Lower leg skin (tissue), 3 donors: ENCODE data around the gene BMAL2.

Source experiments
- POLR2A ChIP-seq, 2 donors: fragments of 450-650 bp; IDR thresholded peaks; one replicate each; pipeline ENCODE4 v1.6.1; 2016 to 2017; ENCODE audit warnings: antibody characterized with exemption in 2 of 2, mild to moderate bottlenecking in 1 of 2, moderate library complexity in 1 of 2
- TF ChIP-seq, protein P1 (sequence below), 3 donors: fragments of 450-650 bp; IDR thresholded peaks; one replicate each; pipeline ENCODE4 v1.5.1; 2016; ENCODE audit warnings: antibody characterized with exemption in 3 of 3, mild to moderate bottlenecking in 3 of 3, moderate library complexity in 2 of 3

DNA sequence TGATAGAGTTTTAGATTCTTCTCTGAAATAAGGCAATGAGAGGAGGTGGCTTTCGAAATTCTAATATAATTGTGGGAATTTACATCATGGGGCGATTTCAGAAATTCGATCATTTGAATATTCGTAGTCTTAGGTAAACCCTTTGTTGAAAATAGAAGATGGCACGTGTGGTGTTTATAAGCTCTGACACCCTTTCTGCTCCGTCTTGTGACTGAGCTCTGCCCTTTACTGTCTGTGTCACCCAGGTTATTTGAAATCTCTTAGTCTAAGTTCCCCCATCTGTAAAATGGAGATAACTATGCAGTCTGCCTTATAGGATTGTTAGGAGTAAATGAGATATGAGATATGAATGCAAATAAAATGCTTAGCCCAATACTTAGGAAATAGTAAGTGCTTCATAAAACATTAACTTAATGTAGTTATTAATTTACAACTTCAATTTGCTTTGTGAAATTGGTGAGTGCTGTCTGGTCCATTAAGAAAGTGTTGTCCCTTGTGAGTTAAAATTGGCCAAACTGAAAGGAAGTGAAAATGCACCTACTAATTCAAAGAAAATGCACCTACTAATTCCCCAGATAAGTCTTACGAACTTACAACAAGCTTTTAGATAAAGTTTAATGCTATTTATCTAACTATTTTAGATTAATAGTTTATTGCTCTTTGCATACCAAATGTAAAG lies 1.5 kb downstream of the BMAL2 start:
- TF ChIP-seq, protein P1, sequence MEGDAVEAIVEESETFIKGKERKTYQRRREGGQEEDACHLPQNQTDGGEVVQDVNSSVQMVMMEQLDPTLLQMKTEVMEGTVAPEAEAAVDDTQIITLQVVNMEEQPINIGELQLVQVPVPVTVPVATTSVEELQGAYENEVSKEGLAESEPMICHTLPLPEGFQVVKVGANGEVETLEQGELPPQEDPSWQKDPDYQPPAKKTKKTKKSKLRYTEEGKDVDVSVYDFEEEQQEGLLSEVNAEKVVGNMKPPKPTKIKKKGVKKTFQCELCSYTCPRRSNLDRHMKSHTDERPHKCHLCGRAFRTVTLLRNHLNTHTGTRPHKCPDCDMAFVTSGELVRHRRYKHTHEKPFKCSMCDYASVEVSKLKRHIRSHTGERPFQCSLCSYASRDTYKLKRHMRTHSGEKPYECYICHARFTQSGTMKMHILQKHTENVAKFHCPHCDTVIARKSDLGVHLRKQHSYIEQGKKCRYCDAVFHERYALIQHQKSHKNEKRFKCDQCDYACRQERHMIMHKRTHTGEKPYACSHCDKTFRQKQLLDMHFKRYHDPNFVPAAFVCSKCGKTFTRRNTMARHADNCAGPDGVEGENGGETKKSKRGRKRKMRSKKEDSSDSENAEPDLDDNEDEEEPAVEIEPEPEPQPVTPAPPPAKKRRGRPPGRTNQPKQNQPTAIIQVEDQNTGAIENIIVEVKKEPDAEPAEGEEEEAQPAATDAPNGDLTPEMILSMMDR (IDR thresholded peaks at IDR 0.05): no peak
- no peak for TF ChIP-seq POLR2A (IDR thresholded peaks at IDR 0.05)
